H9 (cell line): ENCODE results near the gene SIK2. TPM values are rescaled to one million over a fixed set of nuclear protein-coding genes. Genes with fewer than 3 reads are reported as not detected.

Experiments used
- DNase-seq: peaks from one replicate; pipeline ENCODE4 v3.0.0-alpha.2; 2017
- H2AFZ ChIP-seq: one replicate; pipeline ENCODE4 v1.6.1; 2013; ENCODE audit warnings: mild to moderate bottlenecking, low read length, control low read depth, moderate library complexity
- H2AK5ac ChIP-seq: 2 replicates; pipeline ENCODE4 v1.6.1; 2013; ENCODE audit warnings: low read length, control low read depth, mixed read lengths; ENCODE audit not compliant: insufficient read length
- H2BK120ac ChIP-seq: one replicate; pipeline ENCODE4 v1.6.1; 2013; ENCODE audit warnings: low read depth, mild to moderate bottlenecking, low read length, control low read depth, inconsistent platforms; ENCODE audit not compliant: poor library complexity, severe bottlenecking
- H2BK12ac ChIP-seq: 2 replicates; pipeline ENCODE4 v1.6.1; 2013; ENCODE audit warnings: low read length, control low read depth, mixed read lengths, low read depth; ENCODE audit not compliant: insufficient read length
- H2BK15ac ChIP-seq: 2 replicates; pipeline ENCODE4 v1.6.1; 2013; ENCODE audit warnings: low read depth, low read length, control low read depth
- H2BK20ac ChIP-seq: one replicate; pipeline ENCODE4 v1.6.1; 2013; ENCODE audit warnings: low read depth, mild to moderate bottlenecking, low read length, control low read depth, inconsistent platforms; ENCODE audit not compliant: poor library complexity, severe bottlenecking
- H2BK5ac ChIP-seq: 2 replicates; pipeline ENCODE4 v1.6.1; 2013; ENCODE audit warnings: low read length, control low read depth, mixed read lengths; ENCODE audit not compliant: insufficient read length
- H3K14ac ChIP-seq: 2 replicates; pipeline ENCODE4 v1.6.1; 2013; ENCODE audit warnings: low read length, control low read depth; ENCODE audit not compliant: insufficient read depth
- H3K18ac ChIP-seq: 2 replicates; pipeline ENCODE4 v1.6.1; 2013; ENCODE audit warnings: low read depth, mild to moderate bottlenecking, mixed read lengths, low read length, control low read depth; ENCODE audit not compliant: insufficient read length
- H3K23ac ChIP-seq: 2 replicates; pipeline ENCODE4 v1.6.1; 2013; ENCODE audit warnings: low read length, control low read depth, mixed read lengths, low read depth; ENCODE audit not compliant: insufficient read length
- H3K23me2 ChIP-seq: 2 replicates; pipeline ENCODE4 v1.6.1; 2013; ENCODE audit warnings: low read depth, mild to moderate bottlenecking, mixed read lengths, low read length, control low read depth; ENCODE audit not compliant: insufficient read length, poor library complexity, severe bottlenecking
- H3K27ac ChIP-seq: 2 replicates; pipeline ENCODE4 v1.5.1; 2013; ENCODE audit warnings: low read length, control low read depth, mixed read lengths, low read depth; ENCODE audit not compliant: insufficient read length
- H3K27me3 ChIP-seq: 2 replicates; pipeline ENCODE4 v1.6.1; 2013; ENCODE audit warnings: low read length, control low read depth, inconsistent platforms; ENCODE audit not compliant: insufficient read depth
- H3K4ac ChIP-seq: 2 replicates; pipeline ENCODE4 v1.6.1; 2013; ENCODE audit warnings: low read depth, mild to moderate bottlenecking, control low read depth, inconsistent platforms, low read length, moderate library complexity
- H3K4me1 ChIP-seq: 2 replicates; pipeline ENCODE4 v1.6.1; 2013; ENCODE audit warnings: low read length, control low read depth, inconsistent platforms; ENCODE audit not compliant: insufficient read depth
- H3K4me2 ChIP-seq: 2 replicates; pipeline ENCODE4 v1.6.1; 2013; ENCODE audit warnings: low read length, control low read depth, mixed read lengths; ENCODE audit not compliant: insufficient read length, insufficient read depth
- H3K56ac ChIP-seq: 2 replicates; pipeline ENCODE4 v1.6.1; 2013; ENCODE audit warnings: low read depth, mild to moderate bottlenecking, mixed read lengths, low read length, control low read depth; ENCODE audit not compliant: insufficient read length
- H3K79me1 ChIP-seq: 2 replicates; pipeline ENCODE4 v1.6.1; 2013; ENCODE audit warnings: low read depth, mild to moderate bottlenecking, moderate library complexity, low read length, control low read depth, inconsistent platforms; ENCODE audit not compliant: insufficient read depth, poor library complexity, severe bottlenecking
- H3K79me2 ChIP-seq: 2 replicates; pipeline ENCODE4 v1.6.1; 2013; ENCODE audit warnings: low read length, control low read depth, inconsistent platforms; ENCODE audit not compliant: insufficient read depth
- H3K9ac ChIP-seq: 2 replicates; pipeline ENCODE4 v1.6.1; 2013; ENCODE audit warnings: low read length, control low read depth, mixed read lengths; ENCODE audit not compliant: insufficient read length; ENCODE audit errors: extremely low read depth
- H3K9me3 ChIP-seq: one replicate; pipeline ENCODE4 v1.6.1; 2013; ENCODE audit warnings: low read depth, low read length, inconsistent platforms; ENCODE audit not compliant: control insufficient read depth
- H3T11ph ChIP-seq: one replicate; pipeline ENCODE4 v1.6.1; 2013; ENCODE audit warnings: mild to moderate bottlenecking, low read length, control low read depth, inconsistent platforms
- H4K20me1 ChIP-seq: one replicate; pipeline ENCODE4 v1.6.1; 2013; ENCODE audit not compliant: control insufficient read depth, insufficient read length, insufficient read depth
- H4K5ac ChIP-seq: 2 replicates; pipeline ENCODE4 v1.6.1; 2013; ENCODE audit warnings: low read depth, mild to moderate bottlenecking, mixed read lengths, low read length, control low read depth; ENCODE audit not compliant: insufficient read length
- H4K8ac ChIP-seq: replicated peaks from 2 replicates; pipeline ENCODE4 v1.6.1; 2013; ENCODE audit warnings: low read length, control low read depth, mixed read lengths, low read depth; ENCODE audit not compliant: insufficient read length
- H4K91ac ChIP-seq: 2 replicates; pipeline ENCODE4 v1.6.1; 2013; ENCODE audit warnings: low read depth, mild to moderate bottlenecking, moderate library complexity, mixed read lengths, low read length, control low read depth; ENCODE audit not compliant: insufficient read length
- H3K27ac Mint-ChIP-seq, 3 experiments: 2 replicates in 2 of 3; 3 replicates in 1 of 3; pipeline ENCODE4 v1.8.0; 2020 to 2021; ENCODE audit warnings: mixed read lengths in 3 of 3, mild to moderate bottlenecking in 1 of 3, moderate library complexity in 1 of 3
- H3K27me3 Mint-ChIP-seq: 2 replicates; pipeline ENCODE4 v1.8.0; 2021; ENCODE audit warnings: low read depth, mild to moderate bottlenecking, moderate library complexity, mixed read lengths
- H3K36me3 Mint-ChIP-seq, 3 experiments: 2 replicates in 2 of 3; 3 replicates in 1 of 3; pipeline ENCODE4 v1.8.0; 2020 to 2021; ENCODE audit warnings: low read depth in 3 of 3, mixed read lengths in 3 of 3; ENCODE audit not compliant: insufficient read depth in 1 of 3
- H3K4me1 Mint-ChIP-seq, 2 experiments: 2 replicates each; pipeline ENCODE4 v1.8.0; 2020; ENCODE audit warnings: mixed read lengths in 2 of 2
- H3K4me3 Mint-ChIP-seq, 2 experiments: 2 replicates in 1 of 2; 3 replicates in 1 of 2; pipeline ENCODE4 v1.8.0; 2020 to 2021; ENCODE audit warnings: mild to moderate bottlenecking in 2 of 2, mixed read lengths in 2 of 2, moderate library complexity in 1 of 2
- H3K9me3 Mint-ChIP-seq, 2 experiments: 2 replicates in 1 of 2; 3 replicates in 1 of 2; pipeline ENCODE4 v1.8.0; 2020; ENCODE audit warnings: mild to moderate bottlenecking in 2 of 2, mixed read lengths in 2 of 2, moderate library complexity in 1 of 2
- WGBS: extraction: QIAGEN DNeasy Blood & Tissue Kit; methylation state at CpG from one replicate; pipeline ENCODE4 v1.1.7; 2013; ENCODE audit warnings: missing lambda C conversion rate, low lambda C conversion rate, mixed read lengths; ENCODE audit not compliant: insufficient read length; ENCODE audit errors: extremely low coverage; 5-methylcytosine and 5-hydroxymethylcytosine counted together
- total RNA-seq: library from RNA; stranded (reverse); gene quantifications from 2 replicates; pipeline ENCODE4 v1.2.1, GENCODE V29; 2021
- TF ChIP-seq, protein P1 (sequence below): fragments of 200-600 bp; sonication (generic); conservative IDR thresholded peaks from 3 replicates; pipeline ENCODE4 v1.8.0; 2021; ENCODE audit warnings: antibody characterized with exemption, mild to moderate bottlenecking

SIK2 gene
- total RNA-seq, 1 experiment from 2014 or later: 7.5 TPM

DNA sequence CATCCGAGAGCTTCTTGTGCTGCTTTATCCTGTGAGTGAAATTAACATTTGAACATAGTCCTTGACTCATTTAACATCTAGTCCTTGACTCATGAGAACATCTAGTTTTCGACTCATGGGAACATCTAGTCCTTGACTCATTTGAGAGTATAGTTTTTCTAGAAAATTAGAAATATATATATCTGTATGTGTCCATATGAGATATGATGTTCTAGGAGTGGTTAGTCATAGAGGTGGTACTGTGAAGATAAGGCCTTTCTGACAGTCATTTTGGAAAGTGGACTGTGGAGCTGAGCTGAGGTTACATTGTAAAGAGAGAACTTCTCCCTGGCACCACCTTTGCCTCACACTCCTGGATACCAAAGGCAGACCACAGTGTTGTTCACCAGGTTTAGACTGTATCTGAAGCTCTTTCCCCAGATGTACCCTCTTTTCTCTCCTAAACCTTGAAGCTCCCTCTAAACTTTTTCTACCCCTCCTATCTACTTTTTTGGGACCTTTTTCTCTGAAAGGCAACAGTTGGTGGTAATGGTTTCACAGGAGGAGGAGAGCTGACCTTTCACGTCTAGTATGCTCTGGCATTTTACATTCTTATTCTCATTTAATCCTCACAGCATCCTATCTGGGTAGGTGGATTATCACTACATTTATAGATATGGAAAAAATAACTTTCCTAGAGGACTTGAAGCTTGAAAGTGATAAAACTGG is 96.8 kb downstream of the SIK2 start:
- peak overlapping the region in 2 of 3 experiments; percentile 38 to 57; a peak in 1 of 7 replicates for H3K27ac Mint-ChIP-seq
- Histone ChIP-seq H2BK15ac (no peak overlapping the region), H2BK5ac (no peak overlapping the region), H2AK5ac (no peak overlapping the region), H3K27ac (no peak overlapping the region), H3K23me2 (no peaks in the 10 kb centered on the region), H3T11ph (no peak overlapping the region), H3K9ac (no peak overlapping the region), H3K4me2 (no peak overlapping the region), H3K4me1 (peaks cover 4% of the 10 kb centered on the region; the same call in 1 of the 2 replicates), H3K4ac (no peak overlapping the region), H3K79me1 (no peaks in the 10 kb centered on the region), H4K8ac (no peak overlapping the region), H3K56ac (no peak overlapping the region), H2AFZ (no peak overlapping the region), H3K23ac (no peak overlapping the region), H3K27me3 (no peaks in the 10 kb centered on the region), H2BK12ac (no peak overlapping the region), H2BK20ac (no peak overlapping the region), H3K18ac (no peak overlapping the region), H4K5ac (no peak overlapping the region), H4K20me1 (no peaks in the 10 kb centered on the region), H3K9me3 (no peaks in the 10 kb centered on the region), H4K91ac (no peak overlapping the region), H3K14ac (no peak overlapping the region), H3K79me2 (no peaks in the 10 kb centered on the region), H2BK120ac (no peak overlapping the region)
- peaks cover 14 to 18% of the 10 kb centered on the region in 2 experiments for H3K4me1 Mint-ChIP-seq
- TF ChIP-seq, protein P1, sequence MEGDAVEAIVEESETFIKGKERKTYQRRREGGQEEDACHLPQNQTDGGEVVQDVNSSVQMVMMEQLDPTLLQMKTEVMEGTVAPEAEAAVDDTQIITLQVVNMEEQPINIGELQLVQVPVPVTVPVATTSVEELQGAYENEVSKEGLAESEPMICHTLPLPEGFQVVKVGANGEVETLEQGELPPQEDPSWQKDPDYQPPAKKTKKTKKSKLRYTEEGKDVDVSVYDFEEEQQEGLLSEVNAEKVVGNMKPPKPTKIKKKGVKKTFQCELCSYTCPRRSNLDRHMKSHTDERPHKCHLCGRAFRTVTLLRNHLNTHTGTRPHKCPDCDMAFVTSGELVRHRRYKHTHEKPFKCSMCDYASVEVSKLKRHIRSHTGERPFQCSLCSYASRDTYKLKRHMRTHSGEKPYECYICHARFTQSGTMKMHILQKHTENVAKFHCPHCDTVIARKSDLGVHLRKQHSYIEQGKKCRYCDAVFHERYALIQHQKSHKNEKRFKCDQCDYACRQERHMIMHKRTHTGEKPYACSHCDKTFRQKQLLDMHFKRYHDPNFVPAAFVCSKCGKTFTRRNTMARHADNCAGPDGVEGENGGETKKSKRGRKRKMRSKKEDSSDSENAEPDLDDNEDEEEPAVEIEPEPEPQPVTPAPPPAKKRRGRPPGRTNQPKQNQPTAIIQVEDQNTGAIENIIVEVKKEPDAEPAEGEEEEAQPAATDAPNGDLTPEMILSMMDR: no peak
- H3K36me3 Mint-ChIP-seq: no peaks in the 10 kb centered on the region
- no CpG with 5 or more reads among the region's 3 CpGs for WGBS
- no peaks in the 10 kb centered on the region for H3K9me3 Mint-ChIP-seq
- no peaks in the 10 kb centered on the region for H3K27me3 Mint-ChIP-seq
- no peak for DNase-seq
- H3K4me3 Mint-ChIP-seq: no peak overlapping the region
